Progenitor cell of endocrine pancreas (in vitro differentiated cells): Measurements from ENCODE around the gene GID8. TPM values are rescaled to one million over a fixed set of nuclear protein-coding genes. Genes with fewer than 3 reads are reported as not detected.

Source experiments
- DNase-seq: peaks from one replicate; pipeline ENCODE4 v3.0.0; 2021; ENCODE audit warnings: low spot score; ENCODE audit not compliant: unreplicated experiment
- H3K27ac Mint-ChIP-seq: 2 replicates; pipeline ENCODE4 v1.8.0; 2021; ENCODE audit warnings: mild to moderate bottlenecking, moderate library complexity, mixed read lengths
- H3K27me3 Mint-ChIP-seq: 2 replicates; pipeline ENCODE4 v1.8.0; 2021; ENCODE audit warnings: mixed read lengths
- H3K36me3 Mint-ChIP-seq: 2 replicates; pipeline ENCODE4 v1.8.0; 2022; ENCODE audit warnings: mixed read lengths; ENCODE audit not compliant: insufficient read depth
- H3K4me1 Mint-ChIP-seq: 2 replicates; pipeline ENCODE4 v1.8.0; 2021; ENCODE audit warnings: low read depth, mixed read lengths
- H3K4me3 Mint-ChIP-seq: 2 replicates; pipeline ENCODE4 v1.8.0; 2021; ENCODE audit warnings: low read depth, mild to moderate bottlenecking, moderate library complexity, mixed read lengths
- H3K9me3 Mint-ChIP-seq: 2 replicates; pipeline ENCODE4 v1.8.0; 2021; ENCODE audit warnings: low read depth, mixed read lengths
- total RNA-seq: library from RNA; stranded (reverse); gene quantifications from 2 replicates; pipeline ENCODE4 v1.2.1, GENCODE V29; 2021
- TF ChIP-seq, protein P1 (sequence below): fragments of 200-600 bp; sonication (generic); IDR thresholded peaks from one replicate; pipeline ENCODE4 v1.5.0; 2021; ENCODE audit warnings: antibody characterized with exemption, mild to moderate bottlenecking; ENCODE audit not compliant: unreplicated experiment

The GID8 gene
- total RNA-seq, 1 donor from 2014 or later, result 66.7 TPM

DNA sequence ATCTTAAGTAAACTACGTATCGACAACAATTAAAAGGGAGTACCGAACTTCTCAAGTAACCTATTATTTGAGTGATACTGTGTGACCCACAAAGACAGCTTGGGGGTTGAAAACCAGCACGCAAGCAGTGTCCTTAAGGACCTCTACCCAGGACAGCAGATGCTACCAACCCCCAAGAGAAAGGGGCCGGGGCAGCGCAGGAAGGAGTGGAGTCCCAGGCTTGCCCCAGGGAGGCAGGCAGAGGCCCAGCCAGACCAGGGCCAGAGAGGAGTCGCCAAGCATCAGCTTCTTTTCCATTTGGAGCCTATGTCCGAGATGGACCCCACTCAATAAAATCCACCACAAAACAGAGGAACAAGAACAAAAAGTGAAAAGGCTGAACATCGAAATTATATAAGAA is 23.5 kb upstream of the GID8 start:
- Mint-ChIP-seq H3K4me3 (no peak overlapping the region), H3K27ac (no peak overlapping the region), H3K27me3 (no peaks in the 10 kb centered on the region), H3K9me3 (no peaks in the 10 kb centered on the region), H3K4me1 (peaks cover 37% of the 10 kb centered on the region), H3K36me3 (peaks cover 12% of the 10 kb centered on the region)
- DNase-seq, result no peak
- TF ChIP-seq, protein P1, sequence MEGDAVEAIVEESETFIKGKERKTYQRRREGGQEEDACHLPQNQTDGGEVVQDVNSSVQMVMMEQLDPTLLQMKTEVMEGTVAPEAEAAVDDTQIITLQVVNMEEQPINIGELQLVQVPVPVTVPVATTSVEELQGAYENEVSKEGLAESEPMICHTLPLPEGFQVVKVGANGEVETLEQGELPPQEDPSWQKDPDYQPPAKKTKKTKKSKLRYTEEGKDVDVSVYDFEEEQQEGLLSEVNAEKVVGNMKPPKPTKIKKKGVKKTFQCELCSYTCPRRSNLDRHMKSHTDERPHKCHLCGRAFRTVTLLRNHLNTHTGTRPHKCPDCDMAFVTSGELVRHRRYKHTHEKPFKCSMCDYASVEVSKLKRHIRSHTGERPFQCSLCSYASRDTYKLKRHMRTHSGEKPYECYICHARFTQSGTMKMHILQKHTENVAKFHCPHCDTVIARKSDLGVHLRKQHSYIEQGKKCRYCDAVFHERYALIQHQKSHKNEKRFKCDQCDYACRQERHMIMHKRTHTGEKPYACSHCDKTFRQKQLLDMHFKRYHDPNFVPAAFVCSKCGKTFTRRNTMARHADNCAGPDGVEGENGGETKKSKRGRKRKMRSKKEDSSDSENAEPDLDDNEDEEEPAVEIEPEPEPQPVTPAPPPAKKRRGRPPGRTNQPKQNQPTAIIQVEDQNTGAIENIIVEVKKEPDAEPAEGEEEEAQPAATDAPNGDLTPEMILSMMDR, result no peak

DNA sequence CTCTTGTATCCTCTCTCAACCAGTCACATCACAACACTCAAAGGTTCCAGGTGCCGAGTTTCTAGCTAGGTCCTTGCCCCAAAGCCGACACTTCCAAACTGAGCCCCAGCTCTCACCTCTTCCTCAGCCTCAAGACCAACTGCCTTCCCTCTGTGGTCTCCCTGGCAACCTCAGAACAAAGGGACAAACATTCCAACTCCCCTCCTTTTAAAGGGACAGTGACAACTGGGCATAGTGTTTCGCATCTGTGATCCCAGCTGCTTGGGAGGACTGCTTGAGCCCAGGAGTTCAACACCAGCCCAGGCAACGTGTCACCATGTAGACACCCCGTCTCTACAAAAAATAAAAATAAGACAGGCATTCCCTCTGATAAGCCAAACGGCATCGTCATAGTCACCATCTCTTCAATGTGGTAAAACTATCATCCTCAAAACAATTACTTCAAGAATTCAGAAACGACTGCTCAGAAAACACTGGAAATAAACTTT is 22.9 kb upstream of the GID8 start:
- no peaks in the 10 kb centered on the region for H3K27me3 Mint-ChIP-seq
- no peak for DNase-seq
- H3K27ac Mint-ChIP-seq, result peak overlapping the region; percentile 67
- peaks cover 40% of the 10 kb centered on the region for H3K4me1 Mint-ChIP-seq
- no peaks in the 10 kb centered on the region for H3K9me3 Mint-ChIP-seq
- peaks cover 8% of the 10 kb centered on the region for H3K36me3 Mint-ChIP-seq
- TF ChIP-seq, protein P1, result no peak
- H3K4me3 Mint-ChIP-seq, result peak overlapping the region; percentile 5

DNA sequence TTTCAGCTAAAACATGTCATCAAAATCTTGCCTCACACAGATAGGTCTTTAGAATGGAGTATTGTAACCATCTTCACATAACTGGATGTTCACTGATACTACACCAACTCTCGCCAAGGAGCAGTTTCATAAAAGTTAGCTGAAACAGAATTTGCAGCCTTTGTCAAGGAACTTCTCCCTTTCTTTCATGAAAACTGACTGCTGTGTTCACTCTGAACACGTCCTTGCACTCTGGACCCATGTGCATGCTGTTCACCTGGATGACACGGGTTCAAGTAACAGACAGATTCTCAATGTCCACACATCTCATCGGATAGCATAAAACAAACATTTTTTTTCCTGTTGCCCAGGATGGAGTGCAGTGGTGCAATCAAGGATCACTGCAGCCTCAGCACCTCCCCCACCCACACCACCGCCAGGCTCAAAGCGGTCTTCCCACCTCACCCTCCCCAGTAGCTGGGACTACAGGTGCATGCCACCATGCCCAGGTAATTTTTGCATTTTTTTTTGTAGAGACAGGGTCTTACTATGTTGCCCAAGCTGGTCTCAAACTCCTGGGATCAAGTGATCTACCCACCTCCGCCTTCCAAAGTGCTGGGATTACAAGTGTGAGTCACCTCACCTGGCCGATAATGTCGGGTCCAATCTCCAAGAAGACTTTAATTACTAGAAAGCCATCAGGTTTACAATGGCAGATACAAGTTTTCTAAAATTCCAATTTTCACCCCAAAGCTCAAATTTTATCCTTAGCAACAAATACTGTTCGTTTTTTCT is 21.1 kb upstream of the GID8 start:
- Mint-ChIP-seq H3K36me3 (no peaks in the 10 kb centered on the region), H3K27me3 (no peaks in the 10 kb centered on the region), H3K4me1 (peaks cover 50% of the 10 kb centered on the region), H3K27ac (peak overlapping the region; percentile 91), H3K9me3 (no peaks in the 10 kb centered on the region), H3K4me3 (no peak overlapping the region)
- DNase-seq, result no peak
- TF ChIP-seq, protein P1, result no peak

DNA sequence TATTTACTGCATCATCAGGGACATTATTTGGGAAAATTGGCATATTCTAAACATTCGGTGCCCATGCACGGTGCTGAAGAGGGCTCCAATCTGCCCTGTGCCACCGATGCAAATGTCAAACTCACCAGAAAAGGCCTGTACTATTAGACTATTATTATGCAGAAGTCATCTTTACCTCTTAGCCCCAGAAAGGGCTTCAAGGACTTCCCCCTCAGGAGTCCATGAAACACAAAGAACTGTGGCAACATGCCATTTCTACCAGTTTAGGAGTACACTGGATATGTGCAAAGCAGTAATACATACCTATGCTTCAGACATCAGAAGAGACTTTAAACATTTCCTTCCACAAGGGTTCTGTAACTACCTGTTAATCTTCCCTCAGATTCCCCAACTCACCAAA is 20.2 kb upstream of the GID8 start:
- H3K4me3 Mint-ChIP-seq, result no peak overlapping the region
- no peak for DNase-seq
- H3K9me3 Mint-ChIP-seq, result no peaks in the 10 kb centered on the region
- H3K27me3 Mint-ChIP-seq, result no peaks in the 10 kb centered on the region
- no peaks in the 10 kb centered on the region for H3K36me3 Mint-ChIP-seq
- H3K4me1 Mint-ChIP-seq, result peaks cover 53% of the 10 kb centered on the region
- TF ChIP-seq, protein P1, result no peak
- H3K27ac Mint-ChIP-seq, result no peak overlapping the region

DNA sequence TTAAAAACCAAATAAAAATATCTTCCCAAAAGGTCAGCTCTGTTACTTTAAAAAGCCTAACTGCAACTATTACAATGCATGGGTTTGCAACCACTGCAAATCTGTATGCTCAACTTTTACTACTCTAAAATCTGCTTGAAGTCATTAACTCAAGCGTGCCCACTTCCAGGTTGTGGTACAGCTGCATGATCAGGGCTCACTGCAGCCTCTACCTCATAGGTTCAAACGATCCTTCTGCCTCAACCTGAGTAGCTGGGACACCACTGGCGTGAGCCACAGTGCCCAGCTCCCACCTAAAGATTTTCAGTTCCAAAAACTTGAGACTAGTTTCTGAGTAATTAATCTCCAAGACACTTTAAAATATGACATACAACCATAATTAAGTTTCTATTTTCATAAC is 19.8 kb upstream of the GID8 start:
- Mint-ChIP-seq H3K27me3 (no peaks in the 10 kb centered on the region), H3K4me1 (peaks cover 51% of the 10 kb centered on the region), H3K4me3 (no peak overlapping the region), H3K27ac (no peak overlapping the region), H3K36me3 (no peaks in the 10 kb centered on the region), H3K9me3 (no peaks in the 10 kb centered on the region)
- no peak for DNase-seq
- TF ChIP-seq, protein P1, result no peak
